Breast epithelium (tissue), 3 donors: Measurements from ENCODE around the gene RTBDN.

Source experiments
- POLR2A ChIP-seq: fragments of 450-650 bp; IDR thresholded peaks from one replicate; pipeline ENCODE4 v1.6.1; 2016; ENCODE audit warnings: antibody characterized with exemption, mild to moderate bottlenecking, moderate library complexity
- POLR2AphosphoS5 ChIP-seq, 3 donors: sonication (generic); formaldehyde crosslinking; IDR thresholded peaks; one replicate each; pipeline ENCODE4 v1.6.1; 2017; ENCODE audit warnings: antibody characterized with exemption in 3 of 3
- TF ChIP-seq, protein P1 (sequence below), 3 donors: fragments of 450-650 bp; IDR thresholded peaks; one replicate each; pipeline ENCODE4 v1.5.1; 2016 to 2017; ENCODE audit warnings: antibody characterized with exemption in 3 of 3, mild to moderate bottlenecking in 3 of 3, moderate library complexity in 3 of 3

DNA sequence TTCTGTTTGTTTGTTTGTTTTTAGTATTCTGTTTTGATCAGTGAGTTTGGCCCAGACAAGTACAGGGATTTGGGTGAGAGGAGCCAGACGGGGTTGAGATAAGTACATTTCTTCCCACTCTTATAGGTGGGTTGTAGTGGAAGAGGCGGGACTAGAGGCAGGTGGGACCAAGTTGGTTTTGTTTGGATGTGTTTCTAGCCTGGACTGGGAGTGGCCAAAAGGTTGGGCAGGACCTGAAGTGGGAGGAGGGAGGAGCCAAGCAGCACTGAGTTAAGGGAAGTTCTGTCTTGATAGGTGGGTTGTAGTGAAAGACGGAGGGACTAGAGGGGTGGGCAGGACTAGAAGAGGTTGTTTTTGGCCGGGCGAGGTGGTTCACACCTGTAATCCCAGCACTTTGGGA, 37.9 kb upstream of the RTBDN start:
- TF ChIP-seq, protein P1, sequence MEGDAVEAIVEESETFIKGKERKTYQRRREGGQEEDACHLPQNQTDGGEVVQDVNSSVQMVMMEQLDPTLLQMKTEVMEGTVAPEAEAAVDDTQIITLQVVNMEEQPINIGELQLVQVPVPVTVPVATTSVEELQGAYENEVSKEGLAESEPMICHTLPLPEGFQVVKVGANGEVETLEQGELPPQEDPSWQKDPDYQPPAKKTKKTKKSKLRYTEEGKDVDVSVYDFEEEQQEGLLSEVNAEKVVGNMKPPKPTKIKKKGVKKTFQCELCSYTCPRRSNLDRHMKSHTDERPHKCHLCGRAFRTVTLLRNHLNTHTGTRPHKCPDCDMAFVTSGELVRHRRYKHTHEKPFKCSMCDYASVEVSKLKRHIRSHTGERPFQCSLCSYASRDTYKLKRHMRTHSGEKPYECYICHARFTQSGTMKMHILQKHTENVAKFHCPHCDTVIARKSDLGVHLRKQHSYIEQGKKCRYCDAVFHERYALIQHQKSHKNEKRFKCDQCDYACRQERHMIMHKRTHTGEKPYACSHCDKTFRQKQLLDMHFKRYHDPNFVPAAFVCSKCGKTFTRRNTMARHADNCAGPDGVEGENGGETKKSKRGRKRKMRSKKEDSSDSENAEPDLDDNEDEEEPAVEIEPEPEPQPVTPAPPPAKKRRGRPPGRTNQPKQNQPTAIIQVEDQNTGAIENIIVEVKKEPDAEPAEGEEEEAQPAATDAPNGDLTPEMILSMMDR (IDR thresholded peaks at IDR 0.05): no peak
- TF ChIP-seq POLR2AphosphoS5 (IDR thresholded peaks at IDR 0.05) (no peak), POLR2A (no peak)
